ENCODE measurements around the gene DNAH2. TPM values are rescaled to one million over a fixed set of nuclear protein-coding genes. Genes with fewer than 3 reads are reported as not detected.

Gene DNAH2
- total and polyA plus RNA-seq, 2 of the 13 experiments (the other 11 are each of a cell fraction or from before 2014, with no cell fraction given): not detected

- TF ChIP-seq TARDBP (CRISPR knock-in tag; IDR thresholded peaks at IDR 0.05) (0 out of 2 replicates have a peak, but pooled peaks have one; percentile 12), ZKSCAN5 (CRISPR knock-in tag; IDR thresholded peaks at IDR 0.05) (no peak), ZNF629 (CRISPR knock-in tag; conservative IDR thresholded peaks at IDR 0.05) (no peak), THAP8 (CRISPR knock-in tag; IDR thresholded peaks at IDR 0.05; ENCODE audit: borderline replicate concordance) (no peak), ZNF672 (CRISPR knock-in tag; IDR thresholded peaks at IDR 0.05) (no peak), ATF2 (CRISPR knock-in tag; IDR thresholded peaks at IDR 0.05) (no peak), ZNF3 (CRISPR knock-in tag; IDR thresholded peaks at IDR 0.05) (no peak), TIGD3 (CRISPR knock-in tag; IDR thresholded peaks at IDR 0.05; ENCODE audit: borderline replicate concordance) (no peak), HCFC1 (IDR thresholded peaks at IDR 0.05; ENCODE audit: low read depth, low read length) (no peak), ZNF530 (CRISPR knock-in tag; IDR thresholded peaks at IDR 0.05; ENCODE audit: low read depth) (no peak), RAD51 (IDR thresholded peaks at IDR 0.05; ENCODE audit: borderline replicate concordance) (no peak), MBD4 (IDR thresholded peaks at IDR 0.05; ENCODE audit: borderline replicate concordance, low read length) (no peak), ZNF720 (CRISPR knock-in tag; IDR thresholded peaks at IDR 0.05) (no peak), ZNF784 (CRISPR knock-in tag; IDR thresholded peaks at IDR 0.05; ENCODE audit: borderline replicate concordance) (no peak), ZNF780A (CRISPR knock-in tag; IDR thresholded peaks at IDR 0.05) (no peak)
- TF ChIP-seq, protein P1, sequence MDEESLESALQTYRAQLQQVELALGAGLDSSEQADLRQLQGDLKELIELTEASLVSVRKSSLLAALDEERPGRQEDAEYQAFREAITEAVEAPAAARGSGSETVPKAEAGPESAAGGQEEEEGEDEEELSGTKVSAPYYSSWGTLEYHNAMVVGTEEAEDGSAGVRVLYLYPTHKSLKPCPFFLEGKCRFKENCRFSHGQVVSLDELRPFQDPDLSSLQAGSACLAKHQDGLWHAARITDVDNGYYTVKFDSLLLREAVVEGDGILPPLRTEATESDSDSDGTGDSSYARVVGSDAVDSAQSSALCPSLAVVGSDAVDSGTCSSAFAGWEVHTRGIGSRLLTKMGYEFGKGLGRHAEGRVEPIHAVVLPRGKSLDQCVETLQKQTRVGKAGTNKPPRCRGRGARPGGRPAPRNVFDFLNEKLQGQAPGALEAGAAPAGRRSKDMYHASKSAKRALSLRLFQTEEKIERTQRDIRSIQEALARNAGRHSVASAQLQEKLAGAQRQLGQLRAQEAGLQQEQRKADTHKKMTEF (CRISPR knock-in tag; IDR thresholded peaks at IDR 0.05): peak; percentile 39; the same call in 1 of the 2 replicates
- TF ChIP-seq, protein P2, sequence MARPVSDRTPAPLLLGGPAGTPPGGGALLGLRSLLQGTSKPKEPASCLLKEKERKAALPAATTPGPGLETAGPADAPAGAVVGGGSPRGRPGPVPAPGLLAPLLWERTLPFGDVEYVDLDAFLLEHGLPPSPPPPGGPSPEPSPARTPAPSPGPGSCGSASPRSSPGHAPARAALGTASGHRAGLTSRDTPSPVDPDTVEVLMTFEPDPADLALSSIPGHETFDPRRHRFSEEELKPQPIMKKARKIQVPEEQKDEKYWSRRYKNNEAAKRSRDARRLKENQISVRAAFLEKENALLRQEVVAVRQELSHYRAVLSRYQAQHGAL (CRISPR knock-in tag; IDR thresholded peaks at IDR 0.05; ENCODE audit: not compliant biosample characterization): no peak
- TF ChIP-seq, protein P3, sequence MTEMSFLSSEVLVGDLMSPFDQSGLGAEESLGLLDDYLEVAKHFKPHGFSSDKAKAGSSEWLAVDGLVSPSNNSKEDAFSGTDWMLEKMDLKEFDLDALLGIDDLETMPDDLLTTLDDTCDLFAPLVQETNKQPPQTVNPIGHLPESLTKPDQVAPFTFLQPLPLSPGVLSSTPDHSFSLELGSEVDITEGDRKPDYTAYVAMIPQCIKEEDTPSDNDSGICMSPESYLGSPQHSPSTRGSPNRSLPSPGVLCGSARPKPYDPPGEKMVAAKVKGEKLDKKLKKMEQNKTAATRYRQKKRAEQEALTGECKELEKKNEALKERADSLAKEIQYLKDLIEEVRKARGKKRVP (CRISPR knock-in tag; IDR thresholded peaks at IDR 0.05): 0 out of 4 replicates have a peak, but pooled peaks of 1 of the 2 experiments have one; percentile 41
- TF ChIP-seq, protein P4, sequence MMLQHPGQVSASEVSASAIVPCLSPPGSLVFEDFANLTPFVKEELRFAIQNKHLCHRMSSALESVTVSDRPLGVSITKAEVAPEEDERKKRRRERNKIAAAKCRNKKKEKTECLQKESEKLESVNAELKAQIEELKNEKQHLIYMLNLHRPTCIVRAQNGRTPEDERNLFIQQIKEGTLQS (CRISPR knock-in tag; IDR thresholded peaks at IDR 0.05): no peak
Observed at GRCh38 chr17:7841915-7842379, 124.4 kb downstream of the DNAH2 start (continued).
